OCI-LY3 (cell line): ENCODE results near the gene MFNG.
"Not testable (repeated sequence)": the region's sequence is repeated elsewhere in the genome, so short reads cannot be mapped to it uniquely, and the experiment has no call there.

Source experiments
- H2AFZ ChIP-seq: fragments of 200-600, 300-600 bp; shearing (Covaris generic); 2 replicates; pipeline ENCODE4 v1.6.0; 2014; ENCODE audit warnings: antibody characterized with exemption, low read depth, low read length
- H3K27ac ChIP-seq: fragments of 200-600, 300-600 bp; sonication (generic); 2 replicates; pipeline ENCODE4 v1.5.1; 2014; ENCODE audit warnings: mild to moderate bottlenecking, low read length, moderate library complexity, mixed read lengths
- H3K27me3 ChIP-seq: fragments of 200-600, 300-600 bp; sonication (generic); 2 replicates; pipeline ENCODE4 v1.6.1; 2014; ENCODE audit warnings: low read depth, low read length, mixed read lengths
- H3K36me3 ChIP-seq: fragments of 200-600, 300-600 bp; sonication (generic); replicated peaks from 2 replicates; pipeline ENCODE3; 2014; ENCODE audit warnings: low read depth, low read length, mixed read lengths
- H3K4me1 ChIP-seq: fragments of 300-600, 200-600 bp; sonication (generic); 2 replicates; pipeline ENCODE4 v1.6.1; 2014; ENCODE audit warnings: low read length, mixed read lengths
- H3K4me2 ChIP-seq: fragments of 200-600, 300-600 bp; sonication (generic); 2 replicates; pipeline ENCODE4 v1.6.1; 2014; ENCODE audit warnings: low read length, mixed read lengths
- H3K4me3 ChIP-seq: fragments of 300-600, 200-600 bp; sonication (generic); 2 replicates; pipeline ENCODE4 v1.5.1; 2014; ENCODE audit warnings: antibody characterized with exemption, mild to moderate bottlenecking, low read length, moderate library complexity
- H3K79me2 ChIP-seq: fragments of 300-600, 200-600 bp; shearing (Covaris generic); 2 replicates; pipeline ENCODE4 v1.6.1; 2014; ENCODE audit warnings: mild to moderate bottlenecking, low read length, mixed read lengths
- H3K9ac ChIP-seq: fragments of 300-600, 200-600 bp; shearing (Covaris generic); 2 replicates; pipeline ENCODE4 v1.6.0; 2014; ENCODE audit warnings: mild to moderate bottlenecking, low read length, moderate library complexity
- H3K9me3 ChIP-seq: fragments of 200-600, 300-600 bp; shearing (Covaris generic); 2 replicates; pipeline ENCODE4 v1.6.1; 2014; ENCODE audit warnings: low read length, mixed read lengths; ENCODE audit not compliant: insufficient read depth
- H4K20me1 ChIP-seq: fragments of 200-600, 300-600 bp; sonication (generic); 2 replicates; pipeline ENCODE4 v1.6.1; 2016; ENCODE audit warnings: low read length, mixed read lengths; ENCODE audit not compliant: insufficient read depth
- EZH2phosphoT487 ChIP-seq: fragments of 200-600 bp; shearing (Covaris generic); IDR thresholded peaks from 2 replicates; pipeline ENCODE4 v1.6.1; 2018; ENCODE audit warnings: antibody characterized with exemption, mixed run types, low read depth
- TF ChIP-seq, protein P1 (sequence below): fragments of 200-600, 300-600 bp; sonication (generic); IDR thresholded peaks from 2 replicates; pipeline ENCODE4 v1.5.1; 2014; ENCODE audit warnings: antibody characterized with exemption, low read length, low read depth

MFNG gene

DNA sequence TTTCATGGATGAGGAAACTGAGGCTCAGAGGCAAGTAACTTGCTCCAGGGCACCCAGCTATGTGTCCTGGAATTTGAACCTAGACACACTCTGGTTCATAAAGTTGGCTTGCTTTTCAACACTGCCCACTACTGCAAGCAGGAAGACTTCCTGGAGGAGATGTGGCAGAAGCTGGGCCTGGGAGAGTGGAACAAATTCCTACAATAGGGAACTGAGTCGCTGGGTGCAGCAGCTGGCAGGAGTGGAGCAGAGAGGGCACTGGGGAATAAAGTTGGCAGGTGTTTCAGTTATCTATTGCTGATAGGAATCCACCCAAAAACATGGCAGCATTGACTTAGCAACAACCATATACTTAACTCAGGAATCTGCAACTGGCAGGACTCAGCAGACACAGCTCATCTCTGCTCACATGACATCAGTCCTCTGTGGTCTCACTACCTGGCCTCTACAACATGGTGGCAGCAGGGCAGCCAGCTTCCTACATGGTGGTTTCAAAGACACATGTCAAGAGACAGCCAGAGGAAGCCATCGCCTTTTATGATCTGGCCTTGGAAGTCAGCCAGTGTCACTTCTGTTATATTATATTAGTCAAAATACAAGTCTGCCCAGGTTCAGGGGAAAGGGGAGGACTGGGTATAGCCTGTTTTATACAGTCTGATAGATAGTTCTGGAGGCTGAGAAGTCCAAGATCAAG is 43.6 kb upstream of the MFNG start:
- H3K4me2 ChIP-seq, result peak overlapping the region; percentile 34
- TF ChIP-seq EZH2phosphoT487, result no peak
- TF ChIP-seq, protein P1, sequence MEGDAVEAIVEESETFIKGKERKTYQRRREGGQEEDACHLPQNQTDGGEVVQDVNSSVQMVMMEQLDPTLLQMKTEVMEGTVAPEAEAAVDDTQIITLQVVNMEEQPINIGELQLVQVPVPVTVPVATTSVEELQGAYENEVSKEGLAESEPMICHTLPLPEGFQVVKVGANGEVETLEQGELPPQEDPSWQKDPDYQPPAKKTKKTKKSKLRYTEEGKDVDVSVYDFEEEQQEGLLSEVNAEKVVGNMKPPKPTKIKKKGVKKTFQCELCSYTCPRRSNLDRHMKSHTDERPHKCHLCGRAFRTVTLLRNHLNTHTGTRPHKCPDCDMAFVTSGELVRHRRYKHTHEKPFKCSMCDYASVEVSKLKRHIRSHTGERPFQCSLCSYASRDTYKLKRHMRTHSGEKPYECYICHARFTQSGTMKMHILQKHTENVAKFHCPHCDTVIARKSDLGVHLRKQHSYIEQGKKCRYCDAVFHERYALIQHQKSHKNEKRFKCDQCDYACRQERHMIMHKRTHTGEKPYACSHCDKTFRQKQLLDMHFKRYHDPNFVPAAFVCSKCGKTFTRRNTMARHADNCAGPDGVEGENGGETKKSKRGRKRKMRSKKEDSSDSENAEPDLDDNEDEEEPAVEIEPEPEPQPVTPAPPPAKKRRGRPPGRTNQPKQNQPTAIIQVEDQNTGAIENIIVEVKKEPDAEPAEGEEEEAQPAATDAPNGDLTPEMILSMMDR, result no peak

DNA sequence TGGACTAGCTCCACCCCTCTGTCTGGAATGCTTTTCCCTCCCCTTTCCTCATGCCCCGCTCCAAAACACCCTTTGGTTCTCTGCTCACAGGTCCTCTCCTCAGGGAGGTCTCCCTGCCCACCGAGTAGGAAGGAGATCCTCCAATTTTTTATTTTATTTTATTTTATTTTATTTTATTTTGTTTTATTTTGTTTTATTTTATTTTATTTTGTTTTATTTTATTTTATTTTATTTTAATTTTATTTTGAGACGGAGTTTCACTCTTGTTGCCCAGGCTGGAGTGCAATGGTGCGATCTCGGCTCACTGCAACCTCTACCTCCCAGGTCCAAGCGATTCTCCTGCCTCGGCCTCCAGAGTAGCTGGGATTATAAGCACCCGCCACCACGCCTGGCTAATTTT is 41.8 kb upstream of the MFNG start:
- not testable (repeated sequence) for H3K9me3 ChIP-seq, H4K20me1 ChIP-seq, H3K4me2 ChIP-seq, H3K27ac ChIP-seq, H3K9ac ChIP-seq, H3K4me3 ChIP-seq, H3K36me3 ChIP-seq, H3K79me2 ChIP-seq, H2AFZ ChIP-seq
- H3K4me1 ChIP-seq, result peaks cover 19% of the 10 kb centered on the region
- H3K27me3 ChIP-seq, result peaks cover 14% of the 10 kb centered on the region

More for the DNA sequence above, 43.6 kb upstream of the MFNG start:
- Histone ChIP-seq H3K27me3 (peaks cover 7% of the 10 kb centered on the region), H3K4me3 (no peak overlapping the region), H3K4me1 (peaks cover 34% of the 10 kb centered on the region), H3K79me2 (no peaks in the 10 kb centered on the region), H2AFZ (peak overlapping the region; percentile 70), H3K9me3 (no peaks in the 10 kb centered on the region), H3K36me3 (no peaks in the 10 kb centered on the region), H4K20me1 (no peaks in the 10 kb centered on the region), H3K27ac (0 out of 2 replicates have a peak overlapping the region, but pooled peaks have one; percentile 3), H3K9ac (no peak overlapping the region)

DNA sequence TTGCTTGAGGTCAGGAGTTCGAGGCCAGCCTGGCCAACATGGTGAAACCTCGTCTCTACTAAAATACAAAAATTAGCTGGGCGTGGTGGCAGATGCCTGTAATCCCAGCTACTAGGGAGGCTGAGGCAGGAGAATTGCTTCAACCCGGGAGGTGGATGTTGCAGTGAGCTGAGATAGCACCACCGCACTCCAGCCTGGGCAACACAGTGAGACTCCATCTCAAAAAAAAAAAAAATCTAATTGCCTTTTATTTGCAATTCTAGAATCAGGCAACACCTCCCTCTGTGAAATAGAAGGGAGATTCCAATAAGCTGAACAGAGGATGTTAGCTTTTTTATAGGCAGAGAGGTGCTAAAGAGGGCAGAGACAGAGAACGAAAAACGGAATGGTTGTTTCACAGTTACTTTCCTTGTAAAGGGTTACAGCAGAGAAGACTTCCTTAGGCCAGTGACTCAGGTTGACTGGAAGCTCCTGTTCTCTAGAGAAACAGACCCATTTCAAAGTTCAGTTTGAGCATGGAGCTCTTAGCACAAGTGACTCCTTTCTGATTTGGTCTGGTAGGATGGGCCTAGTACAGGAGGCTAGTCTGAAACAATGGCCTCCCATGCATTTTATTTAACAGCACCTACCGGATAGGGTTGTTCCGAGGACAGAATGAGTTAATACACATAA is 41.0 kb upstream of the MFNG start:
- not testable (repeated sequence) for H4K20me1 ChIP-seq, H3K4me2 ChIP-seq, H2AFZ ChIP-seq, H3K36me3 ChIP-seq, H3K27ac ChIP-seq, H3K9me3 ChIP-seq, H3K79me2 ChIP-seq, H3K4me3 ChIP-seq, H3K9ac ChIP-seq
- H3K4me1 ChIP-seq, result peaks cover 19% of the 10 kb centered on the region
- H3K27me3 ChIP-seq, result peaks cover 21% of the 10 kb centered on the region

DNA sequence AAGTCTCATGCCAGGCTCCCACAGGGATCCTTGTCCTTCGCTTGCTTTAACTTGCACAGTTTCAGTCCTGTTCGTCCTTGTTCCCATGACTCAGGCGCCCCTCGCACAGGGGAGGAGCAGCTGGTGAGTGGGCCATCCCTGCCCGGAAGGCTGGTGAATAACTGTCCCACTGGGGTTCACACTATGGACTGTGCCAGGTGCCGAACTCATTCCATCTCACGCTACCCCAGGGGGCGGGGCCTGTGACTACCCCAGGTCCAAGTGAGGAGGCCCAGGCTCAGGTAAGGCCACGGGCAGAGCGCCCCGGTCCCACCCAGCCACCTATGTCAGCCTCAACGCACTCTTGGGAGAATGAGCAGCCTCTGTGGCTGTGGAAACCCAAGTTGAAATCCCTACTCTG is 40.2 kb upstream of the MFNG start:
- Histone ChIP-seq H3K4me3 (no peak overlapping the region), H4K20me1 (no peaks in the 10 kb centered on the region), H3K9ac (no peak overlapping the region), H3K36me3 (no peaks in the 10 kb centered on the region), H3K27me3 (peaks cover 28% of the 10 kb centered on the region), H3K4me1 (peaks cover 12% of the 10 kb centered on the region), H3K9me3 (no peaks in the 10 kb centered on the region), H2AFZ (no peak overlapping the region), H3K27ac (no peak overlapping the region), H3K79me2 (no peaks in the 10 kb centered on the region), H3K4me2 (no peak overlapping the region)
- TF ChIP-seq EZH2phosphoT487, result no peak
- TF ChIP-seq, protein P1, result no peak

DNA sequence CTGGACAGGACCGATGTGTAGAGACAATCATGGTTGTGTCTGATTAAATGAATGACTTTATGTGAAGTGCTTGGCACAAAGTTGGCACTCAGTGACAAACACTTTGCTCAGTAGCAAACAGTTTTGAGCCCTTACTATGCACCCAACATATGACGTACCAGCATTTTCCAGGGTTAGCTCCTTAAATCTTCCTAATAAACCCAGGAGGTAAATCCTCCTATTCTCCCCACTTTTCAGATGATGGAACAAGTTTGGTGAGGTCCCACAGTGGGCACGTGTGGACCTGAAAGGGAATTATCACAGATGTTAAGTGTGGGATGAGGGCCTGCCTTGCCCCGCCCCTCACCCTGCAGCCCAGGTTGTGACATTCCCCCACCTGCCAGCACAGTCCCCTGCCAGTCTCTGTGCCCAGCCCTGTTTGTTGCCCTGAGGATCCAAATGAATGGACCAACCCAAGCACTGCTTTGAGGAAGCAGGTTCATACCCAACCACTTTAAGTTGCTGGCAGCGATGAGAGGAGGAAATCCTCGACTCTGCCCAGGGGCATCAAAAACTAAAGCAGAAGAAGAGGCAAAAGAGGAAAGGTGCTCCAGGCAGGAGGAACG is 39.7 kb upstream of the MFNG start:
- no peak overlapping the region for H2AFZ ChIP-seq
- TF ChIP-seq, protein P1, result no peak
- no peak for TF ChIP-seq EZH2phosphoT487

More for the DNA sequence above, 39.7 kb upstream of the MFNG start:
- H4K20me1 ChIP-seq, result no peaks in the 10 kb centered on the region
- H3K4me2 ChIP-seq, result no peak overlapping the region
- peaks cover 26% of the 10 kb centered on the region for H3K27me3 ChIP-seq
- no peaks in the 10 kb centered on the region for H3K36me3 ChIP-seq
- H3K9ac ChIP-seq, result no peak overlapping the region
- H3K4me1 ChIP-seq, result peaks cover 10% of the 10 kb centered on the region
- H3K9me3 ChIP-seq, result no peaks in the 10 kb centered on the region
- H3K79me2 ChIP-seq, result no peaks in the 10 kb centered on the region
- no peak overlapping the region for H3K27ac ChIP-seq
- no peak overlapping the region for H3K4me3 ChIP-seq
